SK-N-SH treated with all-trans-retinoic acid at 6 μM for 48 hours (cell line): ENCODE data around the gene GHRL.

Experiments used
- ATAC-seq: fragments of 200-7000 bp; cut with Tn5 transposase; 3 replicates; pipeline ENCODE4 v1.9.1; 2020; ENCODE audit warnings: mild to moderate bottlenecking, moderate library complexity
- ARNTL ChIP-seq: fragments of 450-650 bp; formaldehyde crosslinking; IDR thresholded peaks from 2 replicates; pipeline ENCODE4 v1.5.0; 2020; ENCODE audit warnings: low read depth, mild to moderate bottlenecking, moderate library complexity, borderline replicate concordance
- BACH2 ChIP-seq: fragments of 250-450 bp; sonication (Bioruptor Pico); IDR thresholded peaks from 2 replicates; pipeline ENCODE4 v1.9.0; 2021; ENCODE audit warnings: mild to moderate bottlenecking, borderline replicate concordance
- GLIS3 ChIP-seq: fragments of 250-450 bp; sonication (Bioruptor Pico); IDR thresholded peaks from 2 replicates; pipeline ENCODE4 v1.5.0; 2020; ENCODE audit warnings: mild to moderate bottlenecking, moderate library complexity
- ISL1 ChIP-seq: fragments of 250-450 bp; sonication (Bioruptor Pico); IDR thresholded peaks from 2 replicates; pipeline ENCODE4 v2.1.2; 2022; ENCODE audit warnings: mild to moderate bottlenecking, moderate library complexity
- OSR1 ChIP-seq: fragments of 250-450 bp; sonication (Bioruptor Pico); IDR thresholded peaks from 2 replicates; pipeline ENCODE4 v1.8.0; 2022; ENCODE audit warnings: moderate library complexity, mild to moderate bottlenecking, inconsistent platforms
- PATZ1 ChIP-seq: fragments of 250-450 bp; sonication (Bioruptor Pico); IDR thresholded peaks from 2 replicates; pipeline ENCODE4 v1.8.0; 2020; ENCODE audit warnings: mild to moderate bottlenecking, moderate library complexity, borderline replicate concordance
- PPARA ChIP-seq: fragments of 250-450 bp; sonication (Bioruptor Pico); IDR thresholded peaks from 2 replicates; pipeline ENCODE4 v1.5.0; 2020; ENCODE audit warnings: mild to moderate bottlenecking, borderline replicate concordance
- RARB ChIP-seq: fragments of 250-450 bp; sonication (Bioruptor Pico); IDR thresholded peaks from 2 replicates; pipeline ENCODE4 v1.8.0; 2021; ENCODE audit warnings: mild to moderate bottlenecking, moderate library complexity
- SNAI2 ChIP-seq: fragments of 250-450 bp; sonication (Bioruptor Pico); IDR thresholded peaks from 2 replicates; pipeline ENCODE4 v1.5.0; 2020; ENCODE audit warnings: mild to moderate bottlenecking, moderate library complexity
- TCF4 ChIP-seq: fragments of 250-450 bp; sonication (Bioruptor Pico); IDR thresholded peaks from 2 replicates; pipeline ENCODE4 v1.8.0; 2021; ENCODE audit warnings: mild to moderate bottlenecking, moderate library complexity, borderline replicate concordance
- TOX ChIP-seq: fragments of 250-450 bp; sonication (Bioruptor Pico); IDR thresholded peaks from 2 replicates; pipeline ENCODE4 v1.8.0; 2021; ENCODE audit warnings: mild to moderate bottlenecking, moderate library complexity, borderline replicate concordance
- TSHZ2 ChIP-seq: fragments of 250-450 bp; sonication (Bioruptor Pico); IDR thresholded peaks from 2 replicates; pipeline ENCODE4 v1.5.0; 2020; ENCODE audit warnings: mild to moderate bottlenecking, moderate library complexity
- ZC3H10 ChIP-seq: fragments of 250-450 bp; sonication (Bioruptor Pico); IDR thresholded peaks from 2 replicates; pipeline ENCODE4 v1.5.1; 2021; ENCODE audit warnings: mild to moderate bottlenecking, moderate library complexity
- ZFP3 ChIP-seq: fragments of 250-450 bp; sonication (Bioruptor Pico); IDR thresholded peaks from 2 replicates; pipeline ENCODE4 v1.5.0; 2020; ENCODE audit warnings: mild to moderate bottlenecking, moderate library complexity
- ZFP30 ChIP-seq: fragments of 450-650 bp; formaldehyde crosslinking; IDR thresholded peaks from 2 replicates; pipeline ENCODE4 v1.5.0; 2022; ENCODE audit warnings: mild to moderate bottlenecking, moderate library complexity
- ZNF70 ChIP-seq: fragments of 450-650 bp; formaldehyde crosslinking; IDR thresholded peaks from 2 replicates; pipeline ENCODE4 v1.5.0; 2020; ENCODE audit warnings: mild to moderate bottlenecking, moderate library complexity
- ZNF8 ChIP-seq: fragments of 450-650 bp; formaldehyde crosslinking; IDR thresholded peaks from 2 replicates; pipeline ENCODE4 v1.5.0; 2020; ENCODE audit warnings: mild to moderate bottlenecking, moderate library complexity
- TF ChIP-seq, protein P1 (sequence below): fragments of 250-450 bp; sonication (Bioruptor Pico); IDR thresholded peaks from 2 replicates; pipeline ENCODE4 v1.5.1; 2020; ENCODE audit warnings: low read depth, mild to moderate bottlenecking, moderate library complexity
- TF ChIP-seq, protein P2 (sequence below): fragments of 250-450 bp; sonication (Bioruptor Pico); IDR thresholded peaks from 2 replicates; pipeline ENCODE4 v1.8.0; 2021; ENCODE audit warnings: low read depth, mild to moderate bottlenecking, moderate library complexity, borderline replicate concordance

GHRL gene

DNA sequence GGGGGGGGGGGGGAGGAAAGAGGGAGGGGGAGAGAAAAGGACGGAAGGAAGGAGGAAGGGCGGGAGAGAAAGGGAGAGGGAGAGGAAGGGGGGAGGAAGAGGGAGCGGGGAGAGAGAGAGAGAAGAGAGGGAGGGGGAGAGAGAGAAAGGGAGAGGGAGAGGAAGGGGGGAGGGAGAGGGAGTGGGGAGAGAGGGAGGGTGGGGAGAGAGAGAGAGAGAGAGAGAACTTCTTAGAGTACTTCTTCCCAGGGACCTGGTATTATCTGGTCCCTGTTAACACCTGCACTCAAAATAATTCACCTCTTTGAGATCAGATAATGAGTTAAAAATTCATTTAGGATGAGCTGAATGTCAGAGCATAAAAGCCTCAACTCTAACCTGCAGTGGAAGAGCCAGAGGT is 27.1 kb upstream of the GHRL start:
- ATAC-seq = no peak
- TF ChIP-seq RARB (CRISPR knock-in tag) = no peak
- no peak for TF ChIP-seq OSR1 (CRISPR knock-in tag)
- TF ChIP-seq ISL1 (CRISPR knock-in tag) = no peak
- no peak for TF ChIP-seq ZC3H10 (CRISPR knock-in tag)
- TF ChIP-seq TSHZ2 (CRISPR knock-in tag) = no peak
- TF ChIP-seq ZNF8 (CRISPR knock-in tag) = no peak
- TF ChIP-seq ZFP3 (CRISPR knock-in tag) = no peak
- TF ChIP-seq, protein P1, sequence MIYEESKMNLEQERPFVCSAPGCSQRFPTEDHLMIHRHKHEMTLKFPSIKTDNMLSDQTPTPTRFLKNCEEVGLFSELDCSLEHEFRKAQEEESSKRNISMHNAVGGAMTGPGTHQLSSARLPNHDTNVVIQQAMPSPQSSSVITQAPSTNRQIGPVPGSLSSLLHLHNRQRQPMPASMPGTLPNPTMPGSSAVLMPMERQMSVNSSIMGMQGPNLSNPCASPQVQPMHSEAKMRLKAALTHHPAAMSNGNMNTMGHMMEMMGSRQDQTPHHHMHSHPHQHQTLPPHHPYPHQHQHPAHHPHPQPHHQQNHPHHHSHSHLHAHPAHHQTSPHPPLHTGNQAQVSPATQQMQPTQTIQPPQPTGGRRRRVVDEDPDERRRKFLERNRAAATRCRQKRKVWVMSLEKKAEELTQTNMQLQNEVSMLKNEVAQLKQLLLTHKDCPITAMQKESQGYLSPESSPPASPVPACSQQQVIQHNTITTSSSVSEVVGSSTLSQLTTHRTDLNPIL (CRISPR knock-in tag) = no peak
- TF ChIP-seq GLIS3 (CRISPR knock-in tag) = no peak
- TF ChIP-seq BACH2 (CRISPR knock-in tag) = no peak
- TF ChIP-seq ARNTL (CRISPR knock-in tag) = no peak
- TF ChIP-seq PATZ1 (CRISPR knock-in tag) = no peak
- TF ChIP-seq TOX (CRISPR knock-in tag) = no peak
- TF ChIP-seq PPARA (CRISPR knock-in tag) = no peak
- TF ChIP-seq ZFP30 (CRISPR knock-in tag) = no peak
- TF ChIP-seq, all 23 proteins: peak for 0

DNA sequence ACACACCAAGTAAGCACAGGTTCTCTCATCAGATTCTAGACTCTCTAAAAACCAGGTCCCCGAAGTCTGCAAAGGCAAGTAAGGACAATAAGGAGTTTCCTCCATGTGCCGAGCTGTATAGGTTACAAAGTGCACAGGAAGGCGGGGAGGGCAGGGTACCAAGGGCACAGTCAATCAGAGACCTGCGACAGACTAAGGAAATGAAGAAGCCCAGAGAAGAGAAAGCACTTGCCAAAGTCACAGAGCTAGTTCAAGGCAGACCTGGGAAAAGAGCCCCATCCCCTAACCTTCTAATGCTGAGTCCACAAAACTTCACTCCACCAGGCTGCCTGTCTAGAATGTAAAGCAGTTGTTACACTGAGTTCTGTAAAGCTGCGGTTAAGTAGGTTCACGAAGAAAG is 26.5 kb upstream of the GHRL start:
- no peak for TF ChIP-seq TOX (CRISPR knock-in tag)
- no peak for TF ChIP-seq TCF4 (CRISPR knock-in tag)
- ATAC-seq = no peak

- TF ChIP-seq OSR1 (CRISPR knock-in tag) (no peak), TOX (CRISPR knock-in tag) (no peak), ARNTL (CRISPR knock-in tag) (no peak), TSHZ2 (CRISPR knock-in tag) (no peak), RARB (CRISPR knock-in tag) (no peak), ZNF70 (CRISPR knock-in tag) (no peak), SNAI2 (CRISPR knock-in tag) (no peak), PPARA (CRISPR knock-in tag) (no peak), GLIS3 (CRISPR knock-in tag) (no peak), ISL1 (CRISPR knock-in tag) (no peak)
- TF ChIP-seq, protein P1 (CRISPR knock-in tag) = no peak
- TF ChIP-seq, protein P2, sequence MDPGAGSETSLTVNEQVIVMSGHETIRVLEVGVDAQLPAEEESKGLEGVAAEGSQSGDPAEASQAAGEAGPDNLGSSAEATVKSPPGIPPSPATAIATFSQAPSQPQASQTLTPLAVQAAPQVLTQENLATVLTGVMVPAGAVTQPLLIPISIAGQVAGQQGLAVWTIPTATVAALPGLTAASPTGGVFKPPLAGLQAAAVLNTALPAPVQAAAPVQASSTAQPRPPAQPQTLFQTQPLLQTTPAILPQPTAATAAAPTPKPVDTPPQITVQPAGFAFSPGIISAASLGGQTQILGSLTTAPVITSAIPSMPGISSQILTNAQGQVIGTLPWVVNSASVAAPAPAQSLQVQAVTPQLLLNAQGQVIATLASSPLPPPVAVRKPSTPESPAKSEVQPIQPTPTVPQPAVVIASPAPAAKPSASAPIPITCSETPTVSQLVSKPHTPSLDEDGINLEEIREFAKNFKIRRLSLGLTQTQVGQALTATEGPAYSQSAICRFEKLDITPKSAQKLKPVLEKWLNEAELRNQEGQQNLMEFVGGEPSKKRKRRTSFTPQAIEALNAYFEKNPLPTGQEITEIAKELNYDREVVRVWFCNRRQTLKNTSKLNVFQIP = no peak
Measured at GRCh38 chr3:10317961-10318350, 25.2 kb upstream of the GHRL start.

More at GRCh38 chr3:10317961-10318350, 25.2 kb upstream of the GHRL start:
- no peak for ATAC-seq
